Endothelial cell of umbilical vein (primary cell): Measurements from ENCODE around the gene ZG16. TPM values are rescaled to one million over a fixed set of nuclear protein-coding genes. Genes with fewer than 3 reads are reported as not detected.

Source experiments
- BruUV-seq: library from RNA; stranded (reverse); fragments of 400-500 nt; replicated peaks from 2 replicates; lab custom pipeline; 2021; lab: Mats Ljungman, UMichigan
- CTCF ChIA-PET: fragments of 300-600, 350-600 bp; sonication (Branson Sonifier 250); formaldehyde crosslinking; loops from one replicate; lab custom pipeline; 2021; ENCODE audit warnings: antibody characterized with exemption, inconsistent platforms; lab: Charles Lee
- POLR2A ChIA-PET: fragments of 300-600, 350-600 bp; sonication (Branson Sonifier 250); formaldehyde crosslinking; loops from one replicate; lab custom pipeline; 2021; ENCODE audit warnings: antibody characterized with exemption, inconsistent platforms; lab: Charles Lee
- DNase-seq: peaks from one replicate; pipeline ENCODE4 v3.0.0-alpha.2; 2011; ENCODE audit warnings: low read depth, low spot score
- FAIRE-seq: peaks from 2 replicates; lab custom pipeline; 2011; peaks lifted over from hg19 to GRCh38; lab: Jason Lieb, UNC
- H2AFZ ChIP-seq: 2 replicates; pipeline ENCODE4 v1.6.0; 2012; ENCODE audit warnings: low read depth, low read length, control low read depth, inconsistent platforms
- H3K27ac ChIP-seq: 2 replicates; pipeline ENCODE4 v1.5.1; 2011; ENCODE audit warnings: low read depth, mild to moderate bottlenecking, control low read depth, low read length, moderate library complexity; ENCODE audit not compliant: insufficient read depth
- H3K27me3 ChIP-seq, 2 experiments: 2 replicates each; pipeline versions ENCODE4 v1.6.0 to v1.6.1; 2011; ENCODE audit warnings: low read length in 2 of 2, mixed read lengths in 1 of 2; ENCODE audit not compliant: control insufficient read depth in 2 of 2, insufficient read depth in 2 of 2
- H3K36me3 ChIP-seq, 2 experiments: 2 replicates in 1 of 2; 3 replicates in 1 of 2; pipeline ENCODE4 v1.5.1; 2011; ENCODE audit warnings: low read length in 2 of 2, mild to moderate bottlenecking in 1 of 2, moderate library complexity in 1 of 2; ENCODE audit not compliant: control insufficient read depth in 2 of 2, insufficient read depth in 2 of 2; ENCODE audit errors: extremely low read depth in 1 of 2
- H3K4me1 ChIP-seq: 3 replicates; pipeline ENCODE4 v1.5.1; 2011; ENCODE audit warnings: mild to moderate bottlenecking, low read length; ENCODE audit not compliant: control insufficient read depth, insufficient read depth; ENCODE audit errors: extremely low read depth
- H3K4me2 ChIP-seq: 2 replicates; pipeline ENCODE4 v1.6.1; 2011; ENCODE audit warnings: low read length, control low read depth, mixed read lengths; ENCODE audit not compliant: insufficient read depth
- H3K4me3 ChIP-seq, 3 experiments: fragments of 200-600 bp in 1 of 3; sonication (generic), shearing (Covaris generic) in 1 of 3; replicated peaks in 1 of 3; 2 replicates each; pipeline ENCODE4 v1.5.1; 2011 to 2016; ENCODE audit warnings: control low read depth in 3 of 3, low read length in 3 of 3, mild to moderate bottlenecking in 2 of 3, inconsistent platforms in 1 of 3, low read depth in 1 of 3, moderate library complexity in 1 of 3; ENCODE audit not compliant: insufficient read depth in 1 of 3
- H3K79me2 ChIP-seq: 2 replicates; pipeline ENCODE4 v1.6.0; 2012; ENCODE audit warnings: low read length, inconsistent platforms; ENCODE audit not compliant: control insufficient read depth, insufficient read depth
- H3K9ac ChIP-seq: replicated peaks from 2 replicates; pipeline ENCODE3; 2011; ENCODE audit warnings: low read length, control low read depth; ENCODE audit not compliant: insufficient read depth; ENCODE audit errors: extremely low read depth
- H3K9me1 ChIP-seq: replicated peaks from 3 replicates; pipeline ENCODE4 v1.6.0; 2011; ENCODE audit warnings: mild to moderate bottlenecking, low read length; ENCODE audit not compliant: control insufficient read depth, insufficient read depth; ENCODE audit errors: extremely low read depth
- H3K9me3 ChIP-seq: replicated peaks from 2 replicates; pipeline ENCODE4 v1.5.1; 2012; ENCODE audit warnings: low read length, inconsistent platforms; ENCODE audit not compliant: control insufficient read depth, insufficient read depth
- H4K20me1 ChIP-seq: replicated peaks from 2 replicates; pipeline ENCODE3; 2011; ENCODE audit warnings: mild to moderate bottlenecking, low read length; ENCODE audit not compliant: control insufficient read depth, insufficient read depth; ENCODE audit errors: extremely low read depth
- CTCF ChIP-seq, 2 donors: IDR thresholded peaks; 1 replicate in 1 of 2; 2 replicates in 1 of 2; pipeline ENCODE4 v1.5.1; 2011; ENCODE audit warnings: low read length in 2 of 2, mild to moderate bottlenecking in 2 of 2, moderate library complexity in 2 of 2, control low read depth in 1 of 2, inconsistent platforms in 1 of 2, low read depth in 1 of 2; ENCODE audit not compliant: insufficient read depth in 1 of 2; ENCODE audit errors: extremely low read depth in 1 of 2
- EZH2 ChIP-seq: IDR thresholded peaks from 2 replicates; pipeline ENCODE4 v1.6.1; 2012; ENCODE audit warnings: borderline replicate concordance, low read depth, mild to moderate bottlenecking, moderate library complexity, low read length, inconsistent platforms; ENCODE audit not compliant: severe bottlenecking
- FOS ChIP-seq: IDR thresholded peaks from 2 replicates; pipeline ENCODE4 v1.6.1; 2011; ENCODE audit warnings: mild to moderate bottlenecking, low read length, moderate library complexity, borderline replicate concordance; ENCODE audit not compliant: insufficient read depth
- GATA2 ChIP-seq: IDR thresholded peaks from 2 replicates; pipeline ENCODE4 v1.7.0; 2011; ENCODE audit warnings: low read depth, mild to moderate bottlenecking, moderate library complexity, mixed read lengths, low read length; ENCODE audit not compliant: insufficient read length, insufficient read depth
- JUN ChIP-seq: IDR thresholded peaks from 2 replicates; pipeline ENCODE4 v1.6.1; 2011; ENCODE audit warnings: borderline replicate concordance, low read depth; ENCODE audit not compliant: insufficient read length, insufficient read depth
- MAX ChIP-seq: IDR thresholded peaks from 2 replicates; pipeline ENCODE4 v1.6.1; 2011; ENCODE audit not compliant: insufficient read depth, insufficient read length
- MYC ChIP-seq: IDR thresholded peaks from one replicate; pipeline ENCODE4 v1.6.1; 2011; ENCODE audit warnings: mild to moderate bottlenecking, low read depth, low read length
- POLR2A ChIP-seq: IDR thresholded peaks from 2 replicates; pipeline ENCODE4 v1.6.1; 2012; ENCODE audit warnings: low read depth, mild to moderate bottlenecking, control low read depth, low read length
- POLR2AphosphoS5 ChIP-seq: IDR thresholded peaks from 2 replicates; pipeline ENCODE4 v1.6.1; 2012; ENCODE audit warnings: low read depth, mild to moderate bottlenecking, control low read depth, low read length, moderate library complexity; ENCODE audit not compliant: insufficient read depth
- dilution Hi-C: fragments of 300-500 bp; cut with MboI; formaldehyde crosslinking; loops from one replicate; pipeline ENCODE4 v1.15.0; 2019; ENCODE audit warnings: low sequenced_read_pairs; ENCODE audit not compliant: extremely low pct_ligation_motif_present
- intact Hi-C: fragments of 100-400 bp; cut with micrococcal nuclease; formaldehyde crosslinking; loops from one replicate; pipeline ENCODE4 v1.10.0; 2022
- polyA plus RNA-seq, 4 experiments: library from polyadenylated mRNA; depleted of rRNA in 3 of 4; stranded (reverse) in 3 of 4; unstranded in 1 of 4; fragments of >200 nt; gene quantifications; 2 replicates each; pipeline versions ENCODE4 v1.2.1 to v1.2.3, GENCODE V29; 2011 to 2012; ENCODE audit warnings: missing spikeins in 1 of 4
- total RNA-seq: library from RNA; stranded (reverse); gene quantifications from 2 replicates; pipeline ENCODE4 v1.2.3, GENCODE V29; 2021

ZG16 gene
- total and polyA plus RNA-seq, 2 donors (not counting 3 experiments of a cell fraction or from before 2014, with no cell fraction given) = not detected

GRCh38 chr16:29818082-29818481 is 40.0 kb downstream of the ZG16 start:
- Histone ChIP-seq H3K4me2 (no peak overlapping the region), H2AFZ (no peak overlapping the region), H3K27ac (no peak overlapping the region), H3K79me2 (peaks cover 30% of the 10 kb centered on the region), H3K36me3 (peaks cover 0 to 5% of the 10 kb centered on the region in 2 experiments), H3K9me1 (no peaks in the 10 kb centered on the region), H3K9me3 (no peaks in the 10 kb centered on the region), H3K4me3 (no peak overlapping the region), H3K27me3 (no peaks in the 10 kb centered on the region), H3K4me1 (peaks cover 40% of the 10 kb centered on the region), H3K9ac (no peak overlapping the region), H4K20me1 (no peaks in the 10 kb centered on the region)
- TF ChIP-seq POLR2A = no peak
- TF ChIP-seq MAX = no peak
- no peak for TF ChIP-seq EZH2
- no peak for TF ChIP-seq POLR2AphosphoS5
- TF ChIP-seq JUN = no peak
- TF ChIP-seq MYC = no peak
- no peak for TF ChIP-seq CTCF (IDR thresholded peaks at IDR 0.05; ENCODE audit: extremely low read depth in 1 of 2, insufficient read depth in 1 of 2, low read depth in 1 of 2, low read length in 2 of 2)
- no peak for TF ChIP-seq FOS
- no peak for TF ChIP-seq GATA2
- FAIRE-seq = no peak
- ChIA-PET POLR2A (no interaction called here), CTCF (interaction anchor here (0.8 to 8.2 kb wide), 5 partner anchors 9 to 118 kb away, joined by 3 to 140 read pairs (median 3); no protein-coding TSS in a partner anchor)
- no peak for DNase-seq
- intact Hi-C loops = no loop called here
- BruUV-seq = no TSS peak
- dilution Hi-C loops = no loop called here
